Kidney epithelial cell (primary cell): ENCODE data around the gene MAGEL2. TPM values are rescaled to one million over a fixed set of nuclear protein-coding genes. Genes with fewer than 3 reads are reported as not detected.
A peak's percentile ranks its signal among the peaks of the same experiment; 100 is the strongest.

ENCODE experiments used
- DNase-seq: peaks from one replicate; pipeline ENCODE4 v3.0.0-alpha.2; 2010; ENCODE audit warnings: low read depth
- H3K27me3 ChIP-seq: 2 replicates; pipeline ENCODE4 v1.6.0; 2011; ENCODE audit warnings: low read length; ENCODE audit not compliant: control insufficient read depth, insufficient read depth
- H3K36me3 ChIP-seq: 2 replicates; pipeline ENCODE4 v1.5.1; 2011; ENCODE audit warnings: low read length; ENCODE audit not compliant: control insufficient read depth, insufficient read depth
- H3K4me3 ChIP-seq: 2 replicates; pipeline ENCODE4 v1.5.1; 2011; ENCODE audit warnings: low read depth, mild to moderate bottlenecking, control low read depth, low read length
- total RNA-seq: library from RNA; depleted of rRNA; stranded (reverse); fragments of >200 nt; gene quantifications from 2 replicates; pipeline ENCODE4 v1.2.3, GENCODE V29; 2015
- TF ChIP-seq, protein P1 (sequence below): IDR thresholded peaks from 2 replicates; pipeline ENCODE4 v1.5.1; 2011; ENCODE audit warnings: mild to moderate bottlenecking, moderate library complexity, low read length, control low read depth, inconsistent platforms; ENCODE audit not compliant: insufficient read depth, poor library complexity, severe bottlenecking

The MAGEL2 gene
- total RNA-seq, 1 donor from 2014 or later: 0.88 TPM

DNA sequence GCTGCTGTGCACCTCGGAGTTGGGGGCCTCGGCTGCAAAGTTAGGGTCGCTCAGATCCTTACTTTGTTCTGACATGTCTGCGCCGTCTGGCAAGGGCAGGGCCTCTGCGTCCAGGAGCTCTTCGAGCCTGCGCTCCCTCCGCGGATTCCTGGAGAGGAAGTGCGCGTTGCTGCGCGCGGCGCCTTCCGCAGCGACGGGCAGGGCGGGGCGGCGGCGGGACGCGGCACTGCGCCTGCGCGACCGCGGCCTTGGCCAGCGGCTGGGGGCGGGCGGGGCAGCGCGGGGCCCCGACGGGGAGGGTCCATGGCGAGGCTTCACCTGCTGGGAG lies 39.4 kb upstream of the MAGEL2 start, which contains the start of gene NDN:
Gene NDN, minus strand, starts transcription at position 163 of the 328 bp plus-strand sequence. Its CDS starts 88 bp downstream, at position 75.
- Histone ChIP-seq H3K27me3 (no peaks in the 10 kb centered on the region), H3K36me3 (no peaks in the 10 kb centered on the region), H3K4me3 (peak within 1 kb of the TSS; percentile 58)
- TF ChIP-seq, protein P1, sequence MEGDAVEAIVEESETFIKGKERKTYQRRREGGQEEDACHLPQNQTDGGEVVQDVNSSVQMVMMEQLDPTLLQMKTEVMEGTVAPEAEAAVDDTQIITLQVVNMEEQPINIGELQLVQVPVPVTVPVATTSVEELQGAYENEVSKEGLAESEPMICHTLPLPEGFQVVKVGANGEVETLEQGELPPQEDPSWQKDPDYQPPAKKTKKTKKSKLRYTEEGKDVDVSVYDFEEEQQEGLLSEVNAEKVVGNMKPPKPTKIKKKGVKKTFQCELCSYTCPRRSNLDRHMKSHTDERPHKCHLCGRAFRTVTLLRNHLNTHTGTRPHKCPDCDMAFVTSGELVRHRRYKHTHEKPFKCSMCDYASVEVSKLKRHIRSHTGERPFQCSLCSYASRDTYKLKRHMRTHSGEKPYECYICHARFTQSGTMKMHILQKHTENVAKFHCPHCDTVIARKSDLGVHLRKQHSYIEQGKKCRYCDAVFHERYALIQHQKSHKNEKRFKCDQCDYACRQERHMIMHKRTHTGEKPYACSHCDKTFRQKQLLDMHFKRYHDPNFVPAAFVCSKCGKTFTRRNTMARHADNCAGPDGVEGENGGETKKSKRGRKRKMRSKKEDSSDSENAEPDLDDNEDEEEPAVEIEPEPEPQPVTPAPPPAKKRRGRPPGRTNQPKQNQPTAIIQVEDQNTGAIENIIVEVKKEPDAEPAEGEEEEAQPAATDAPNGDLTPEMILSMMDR: no peak
- no peak for DNase-seq

DNA sequence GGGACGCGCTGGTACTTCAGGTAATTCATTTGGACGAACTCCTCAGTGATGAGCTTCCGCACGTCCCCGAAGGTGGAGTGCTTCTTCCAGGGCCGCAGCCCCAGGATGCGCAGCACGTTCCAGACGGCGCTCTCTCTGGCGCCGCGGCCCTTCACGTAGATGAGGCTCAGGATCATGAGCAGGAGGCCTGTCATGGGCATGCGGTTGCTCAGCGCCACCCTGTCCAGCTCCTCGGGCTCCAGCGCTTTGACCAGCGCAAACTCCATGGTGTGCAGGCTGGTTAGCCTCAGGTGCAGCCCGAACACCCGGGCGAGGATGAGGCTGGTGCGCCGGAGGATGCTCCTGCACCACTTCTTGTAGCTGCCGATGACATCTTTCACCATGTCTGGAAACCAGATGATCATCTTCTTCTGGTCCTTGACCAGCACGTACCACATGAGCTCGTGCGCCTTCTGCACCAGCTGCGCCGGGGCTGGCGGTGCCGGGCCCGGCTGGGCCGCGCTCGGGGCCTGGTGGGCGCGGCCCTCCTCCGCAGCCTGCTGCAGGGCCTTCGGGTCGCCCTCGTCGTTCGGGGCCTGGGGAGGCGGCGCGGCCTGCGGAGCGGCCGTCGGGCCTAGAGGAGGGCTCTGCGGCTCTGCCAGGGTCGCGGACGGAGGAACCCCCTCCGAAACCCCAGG lies 38.9 kb upstream of the MAGEL2 start:
- no peaks in the 10 kb centered on the region for H3K36me3 ChIP-seq
- no peak for DNase-seq
- H3K27me3 ChIP-seq: no peaks in the 10 kb centered on the region
- TF ChIP-seq, protein P1: no peak
- peak overlapping the region; percentile 58 for H3K4me3 ChIP-seq

DNA sequence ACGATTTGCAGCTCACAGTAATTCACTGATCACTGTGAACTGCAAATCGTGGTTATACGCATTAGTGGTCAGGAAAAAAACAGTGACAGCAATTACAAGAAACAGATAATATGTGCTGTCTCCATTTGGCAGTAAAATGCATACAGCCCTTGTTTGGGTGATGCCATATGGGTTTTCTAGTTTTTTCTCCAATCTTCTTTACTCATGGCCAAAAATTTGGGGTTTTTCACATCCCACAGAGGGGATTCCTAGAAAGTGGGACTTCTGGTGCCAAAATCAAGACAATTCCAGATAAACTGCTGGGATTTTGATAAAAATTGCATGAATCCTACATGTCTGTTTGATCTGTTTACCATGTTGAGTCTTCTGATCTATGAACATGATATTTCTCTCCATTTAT lies 23.8 kb upstream of the MAGEL2 start:
- TF ChIP-seq, protein P1: no peak
- DNase-seq: no peak
- no peak overlapping the region for H3K4me3 ChIP-seq
- no peaks in the 10 kb centered on the region for H3K27me3 ChIP-seq
- H3K36me3 ChIP-seq: no peaks in the 10 kb centered on the region

DNA sequence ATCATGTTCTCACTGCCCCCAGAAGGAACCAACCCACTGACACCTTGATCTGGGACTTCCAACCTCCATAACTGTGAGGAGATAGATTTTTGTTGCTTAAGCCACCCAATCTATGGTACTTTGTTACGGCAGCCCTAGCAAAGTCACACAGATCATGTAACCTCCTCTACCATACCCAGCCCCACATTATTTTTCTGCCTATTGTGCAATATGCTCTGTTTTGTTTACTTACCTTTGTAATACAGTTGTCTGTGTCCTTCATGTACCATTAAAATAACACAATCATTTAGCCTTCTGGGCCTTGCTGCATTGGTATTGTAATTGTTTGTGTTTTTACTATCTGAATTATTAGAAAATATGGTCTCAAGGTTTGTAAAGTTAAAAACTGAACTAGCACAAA lies 23.3 kb upstream of the MAGEL2 start:
- TF ChIP-seq, protein P1: no peak
- H3K27me3 ChIP-seq: no peaks in the 10 kb centered on the region
- H3K4me3 ChIP-seq: no peak overlapping the region
- H3K36me3 ChIP-seq: no peaks in the 10 kb centered on the region
- no peak for DNase-seq

DNA sequence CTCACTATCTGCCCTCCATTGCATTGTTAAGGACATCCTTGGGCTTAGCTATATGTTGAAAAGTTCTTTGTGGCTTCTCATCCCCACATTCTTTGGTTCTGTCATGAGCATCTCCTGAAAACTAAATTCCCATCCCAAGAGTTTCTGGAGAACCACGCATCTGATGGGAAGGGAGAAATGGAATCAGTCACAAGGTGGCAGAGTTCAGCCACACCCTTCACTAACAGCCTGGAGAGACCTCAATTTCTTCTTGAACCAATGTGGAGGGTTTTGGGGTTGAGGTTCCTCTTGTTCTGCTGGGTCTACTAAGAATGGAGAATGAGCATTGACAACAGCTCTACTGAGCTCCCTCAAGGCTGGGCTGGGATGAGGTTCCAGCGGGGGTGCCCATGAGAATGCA lies 15.6 kb upstream of the MAGEL2 start:
- Histone ChIP-seq H3K27me3 (no peaks in the 10 kb centered on the region), H3K4me3 (no peak overlapping the region), H3K36me3 (no peaks in the 10 kb centered on the region)
- DNase-seq: no peak
- TF ChIP-seq, protein P1: no peak

DNA sequence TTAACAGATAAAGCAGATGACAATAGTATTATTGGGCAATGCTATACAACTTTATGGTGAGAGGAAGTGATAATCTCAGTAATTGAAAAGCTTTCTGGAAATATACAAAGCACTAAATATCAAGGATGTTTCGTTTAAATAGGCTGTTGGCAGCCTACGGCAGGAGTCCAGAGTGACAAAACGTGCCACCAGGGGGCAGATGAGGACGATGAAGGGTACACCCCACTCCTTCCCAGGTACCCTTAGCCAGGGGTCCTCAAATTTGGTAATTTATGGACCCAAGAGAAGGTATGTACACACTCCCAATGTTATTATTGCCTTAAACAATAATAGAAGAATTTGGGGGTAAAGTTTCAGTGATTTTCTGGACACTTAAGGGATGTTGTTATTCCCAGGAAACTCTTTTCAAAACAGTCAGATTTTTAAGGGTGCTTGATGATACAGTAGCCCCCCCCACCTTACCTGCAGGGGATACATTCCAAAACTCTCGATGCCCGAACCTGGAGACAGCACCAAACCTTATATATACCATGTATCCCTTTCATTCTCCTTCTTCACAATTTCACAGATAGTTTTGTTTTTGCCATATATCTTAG lies 1.4 kb upstream of the MAGEL2 start:
- Histone ChIP-seq H3K4me3 (no peak overlapping the region), H3K36me3 (no peaks in the 10 kb centered on the region), H3K27me3 (peaks cover 11% of the 10 kb centered on the region)
- DNase-seq: no peak
- TF ChIP-seq, protein P1: peak; percentile 42
